RWPE2 (cell line): Measurements from ENCODE around the gene C3orf52.

ENCODE experiments used
- ATAC-seq: fragments of 200-7000 bp; cut with Tn5 transposase; 3 replicates; pipeline ENCODE4 v1.9.1; 2021; ENCODE audit warnings: low read depth
- DNase-seq: peaks from one replicate; pipeline ENCODE4 v3.0.0-alpha.2; 2020; ENCODE audit warnings: low spot score
- H3K27ac ChIP-seq: fragments of 450-650 bp; 2 replicates; pipeline ENCODE4 v1.5.1; 2017; ENCODE audit warnings: mild to moderate bottlenecking; ENCODE audit not compliant: poor library complexity, severe bottlenecking
- H3K27me3 ChIP-seq: fragments of 250-450 bp; sonication (Bioruptor Pico); 2 replicates; pipeline ENCODE4 v1.5.1; 2021; ENCODE audit warnings: mild to moderate bottlenecking, moderate library complexity; ENCODE audit not compliant: insufficient read depth, poor library complexity, severe bottlenecking
- H3K36me3 ChIP-seq: fragments of 250-450 bp; sonication (Bioruptor Pico); 2 replicates; pipeline ENCODE4 v1.5.1; 2020; ENCODE audit warnings: low read depth, mild to moderate bottlenecking, moderate library complexity
- H3K4me1 ChIP-seq: fragments of 250-450 bp; sonication (Bioruptor Pico); 2 replicates; pipeline ENCODE4 v1.5.1; 2021; ENCODE audit warnings: mild to moderate bottlenecking, moderate library complexity; ENCODE audit not compliant: insufficient read depth, poor library complexity, severe bottlenecking
- H3K4me3 ChIP-seq: fragments of 250-450 bp; sonication (Bioruptor Pico); 2 replicates; pipeline ENCODE4 v1.5.1; 2021; ENCODE audit warnings: mild to moderate bottlenecking, moderate library complexity; ENCODE audit not compliant: severe bottlenecking
- H3K9me3 ChIP-seq: fragments of 250-450 bp; sonication (Bioruptor Pico); 2 replicates; pipeline ENCODE4 v1.5.1; 2021; ENCODE audit warnings: mild to moderate bottlenecking, moderate library complexity; ENCODE audit not compliant: severe bottlenecking
- CTCF ChIP-seq: fragments of 450-650 bp; IDR thresholded peaks from one replicate; pipeline ENCODE4 v1.5.1; 2017; ENCODE audit warnings: mild to moderate bottlenecking, moderate library complexity; ENCODE audit not compliant: poor library complexity, severe bottlenecking

The C3orf52 gene

GRCh38 chr3:112043621-112044201 is 42.5 kb upstream of the C3orf52 start:
- TF ChIP-seq CTCF: peak; percentile 98
- Histone ChIP-seq H3K9me3 (no peaks in the 10 kb centered on the region), H3K4me3 (no peak overlapping the region), H3K36me3 (no peaks in the 10 kb centered on the region), H3K27ac (no peak overlapping the region), H3K27me3 (no peaks in the 10 kb centered on the region), H3K4me1 (peaks cover 6% of the 10 kb centered on the region)
- peak; percentile 86 for ATAC-seq
- DNase-seq: no peak

DNA sequence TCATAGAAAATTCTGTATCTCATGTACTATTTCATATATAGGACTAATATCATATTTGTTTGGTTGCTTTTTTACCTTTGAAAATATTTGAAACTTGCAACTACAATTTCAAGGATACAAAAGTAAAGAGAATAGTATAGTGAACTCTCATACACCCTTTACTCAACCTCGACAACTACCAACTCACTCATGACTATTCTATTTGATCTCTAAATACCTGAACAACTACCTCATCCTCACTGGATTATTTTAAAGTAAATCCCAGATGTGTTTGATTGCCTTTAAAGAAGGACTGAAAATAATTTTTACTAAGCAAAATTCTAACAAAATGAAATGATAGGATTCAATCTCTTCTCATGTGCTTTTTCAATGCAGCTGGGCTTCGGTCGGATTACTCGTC is 39.6 kb upstream of the C3orf52 start:
- peaks cover 6% of the 10 kb centered on the region for H3K4me1 ChIP-seq
- no peak for TF ChIP-seq CTCF
- H3K27me3 ChIP-seq: no peaks in the 10 kb centered on the region
- H3K27ac ChIP-seq: no peak overlapping the region
- no peaks in the 10 kb centered on the region for H3K9me3 ChIP-seq
- no peak overlapping the region for H3K4me3 ChIP-seq
- no peak for DNase-seq
- H3K36me3 ChIP-seq: no peaks in the 10 kb centered on the region
- peak; percentile 84 for ATAC-seq

DNA sequence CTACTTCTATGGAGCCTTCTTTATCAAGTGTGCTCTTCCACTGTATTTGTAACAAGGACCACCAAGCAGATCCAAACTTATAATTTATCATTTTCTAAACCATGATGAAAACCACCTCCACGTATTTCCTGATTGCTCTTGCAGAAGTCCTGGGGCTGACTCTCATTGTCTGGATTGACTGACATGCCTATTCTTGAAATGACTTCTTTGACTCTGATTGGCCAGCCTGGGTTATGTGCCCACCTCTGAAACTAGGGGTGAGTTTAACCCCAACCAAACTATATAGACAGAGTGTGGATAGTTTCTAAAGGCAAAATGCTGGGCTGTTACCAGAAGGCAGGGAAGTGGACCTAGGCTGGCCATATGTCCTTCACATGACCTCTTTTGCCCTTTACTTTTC is 38.9 kb upstream of the C3orf52 start:
- Histone ChIP-seq H3K4me3 (no peak overlapping the region), H3K9me3 (no peaks in the 10 kb centered on the region), H3K27me3 (no peaks in the 10 kb centered on the region), H3K27ac (no peak overlapping the region), H3K36me3 (no peaks in the 10 kb centered on the region), H3K4me1 (peaks cover 6% of the 10 kb centered on the region)
- TF ChIP-seq CTCF: no peak
- ATAC-seq (no peak), DNase-seq (no peak)

DNA sequence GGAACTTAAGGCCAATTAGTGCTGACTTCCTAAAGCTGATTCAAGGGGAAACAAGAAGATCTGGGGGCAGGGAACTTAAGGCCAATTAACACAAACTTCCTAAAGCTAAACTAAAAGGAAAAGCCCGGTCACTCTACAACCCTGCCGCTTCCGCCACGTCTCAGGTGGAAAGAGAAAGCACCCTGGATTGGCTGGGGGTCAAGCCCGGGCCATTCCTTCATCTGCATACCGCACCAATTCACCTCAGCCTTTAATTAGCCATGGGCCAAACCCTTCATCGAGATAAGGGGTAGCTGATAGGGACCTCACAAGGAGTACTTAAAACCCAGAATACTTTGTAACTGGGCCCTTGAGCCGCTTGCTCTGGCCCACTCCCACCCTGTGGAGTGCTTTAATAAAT is 37.3 kb upstream of the C3orf52 start:
- ATAC-seq: no peak

More for the DNA sequence above, 37.3 kb upstream of the C3orf52 start:
- Histone ChIP-seq H3K4me1 (peaks cover 6% of the 10 kb centered on the region), H3K27me3 (no peaks in the 10 kb centered on the region), H3K27ac (no peak overlapping the region), H3K4me3 (no peak overlapping the region), H3K36me3 (no peaks in the 10 kb centered on the region), H3K9me3 (no peaks in the 10 kb centered on the region)
- DNase-seq: no peak
- TF ChIP-seq CTCF: no peak
